Adipocyte (in vitro differentiated cells): Measurements from ENCODE around the gene HHIPL1.

Experiments
- DNase-seq: peaks from one replicate; pipeline ENCODE4 v3.0.0-alpha.2; 2015; ENCODE audit warnings: low read depth
- H3K27me3 ChIP-seq: replicated peaks from 2 replicates; pipeline ENCODE4 v1.7.0; 2013; ENCODE audit warnings: mild to moderate bottlenecking, low read length, moderate library complexity; ENCODE audit not compliant: control insufficient read depth, insufficient read depth
- H3K36me3 ChIP-seq: 2 replicates; pipeline ENCODE4 v1.7.0; 2013; ENCODE audit warnings: low read length, mild to moderate bottlenecking, moderate library complexity; ENCODE audit not compliant: control insufficient read depth, insufficient read depth, severe bottlenecking
- H3K4me1 ChIP-seq: 2 replicates; pipeline ENCODE4 v1.7.0; 2013; ENCODE audit warnings: mild to moderate bottlenecking, low read length, moderate library complexity; ENCODE audit not compliant: control insufficient read depth, insufficient read depth
- H3K4me3 ChIP-seq: 2 replicates; pipeline ENCODE4 v1.7.0; 2013; ENCODE audit warnings: mild to moderate bottlenecking, low read length, moderate library complexity
- H3K9ac ChIP-seq: 2 replicates; pipeline ENCODE4 v1.7.0; 2013; ENCODE audit warnings: mild to moderate bottlenecking, low read length, moderate library complexity
- H3K9me3 ChIP-seq: 2 replicates; pipeline ENCODE4 v1.7.0; 2013; ENCODE audit warnings: mild to moderate bottlenecking, low read length, moderate library complexity; ENCODE audit not compliant: control insufficient read depth

Gene HHIPL1

GRCh38 chr14:99716850-99717681, 72.1 kb downstream of the HHIPL1 start:
- Histone ChIP-seq H3K9ac (no peak overlapping the region), H3K27me3 (peaks cover 12% of the 10 kb centered on the region), H3K9me3 (peaks cover 9% of the 10 kb centered on the region), H3K36me3 (no peaks in the 10 kb centered on the region), H3K4me3 (no peak overlapping the region), H3K4me1 (no peaks in the 10 kb centered on the region)
- no peak for DNase-seq

GRCh38 chr14:99717682-99718013, 72.7 kb downstream of the HHIPL1 start:
- no peak overlapping the region for H3K4me3 ChIP-seq
- H3K9ac ChIP-seq, result no peak overlapping the region
- H3K36me3 ChIP-seq, result no peaks in the 10 kb centered on the region
- H3K27me3 ChIP-seq, result peaks cover 16% of the 10 kb centered on the region
- H3K4me1 ChIP-seq, result no peaks in the 10 kb centered on the region
- peaks cover 4% of the 10 kb centered on the region for H3K9me3 ChIP-seq
- DNase-seq, result no peak

- H3K4me3 ChIP-seq, result no peak overlapping the region
- no peaks in the 10 kb centered on the region for H3K36me3 ChIP-seq
- no peak overlapping the region for H3K9ac ChIP-seq
- H3K4me1 ChIP-seq, result no peaks in the 10 kb centered on the region
- H3K27me3 ChIP-seq, result peaks cover 17% of the 10 kb centered on the region
- DNase-seq, result no peak
- no peaks in the 10 kb centered on the region for H3K9me3 ChIP-seq
Measured at GRCh38 chr14:99718031-99718810, 73.3 kb downstream of the HHIPL1 start.

GRCh38 chr14:99718811-99719192, 73.9 kb downstream of the HHIPL1 start:
- peaks cover 17% of the 10 kb centered on the region for H3K27me3 ChIP-seq
- DNase-seq, result no peak
- H3K36me3 ChIP-seq, result no peaks in the 10 kb centered on the region
- H3K9ac ChIP-seq, result no peak overlapping the region
- no peaks in the 10 kb centered on the region for H3K4me1 ChIP-seq
- no peaks in the 10 kb centered on the region for H3K9me3 ChIP-seq
- no peak overlapping the region for H3K4me3 ChIP-seq

- peaks cover 36% of the 10 kb centered on the region for H3K27me3 ChIP-seq
- H3K36me3 ChIP-seq, result no peaks in the 10 kb centered on the region
- no peak overlapping the region for H3K9ac ChIP-seq
- DNase-seq, result no peak
- H3K4me3 ChIP-seq, result no peak overlapping the region
- no peaks in the 10 kb centered on the region for H3K4me1 ChIP-seq
- H3K9me3 ChIP-seq, result no peaks in the 10 kb centered on the region
Measured at GRCh38 chr14:99720941-99721791, 76.2 kb downstream of the HHIPL1 start.

GRCh38 chr14:99721792-99722516, 77.0 kb downstream of the HHIPL1 start:
- Histone ChIP-seq H3K27me3 (peaks cover 40% of the 10 kb centered on the region), H3K4me1 (no peaks in the 10 kb centered on the region), H3K9ac (no peak overlapping the region), H3K4me3 (no peak overlapping the region), H3K36me3 (no peaks in the 10 kb centered on the region), H3K9me3 (no peaks in the 10 kb centered on the region)
- DNase-seq, result no peak

- Histone ChIP-seq H3K9me3 (no peaks in the 10 kb centered on the region), H3K9ac (no peak overlapping the region), H3K27me3 (peaks cover 45% of the 10 kb centered on the region), H3K36me3 (no peaks in the 10 kb centered on the region), H3K4me1 (no peaks in the 10 kb centered on the region), H3K4me3 (no peak overlapping the region)
- DNase-seq, result no peak
Measured at GRCh38 chr14:99722741-99723140, 77.8 kb downstream of the HHIPL1 start.

- Histone ChIP-seq H3K36me3 (no peaks in the 10 kb centered on the region), H3K4me3 (no peak overlapping the region), H3K9me3 (no peaks in the 10 kb centered on the region), H3K9ac (no peak overlapping the region), H3K4me1 (no peaks in the 10 kb centered on the region), H3K27me3 (peaks cover 46% of the 10 kb centered on the region)
- no peak for DNase-seq
Measured at GRCh38 chr14:99724196-99724891, 79.4 kb downstream of the HHIPL1 start.

GRCh38 chr14:99724939-99725773, 80.2 kb downstream of the HHIPL1 start:
- peaks cover 46% of the 10 kb centered on the region for H3K27me3 ChIP-seq
- DNase-seq, result no peak
- no peaks in the 10 kb centered on the region for H3K9me3 ChIP-seq
- no peaks in the 10 kb centered on the region for H3K36me3 ChIP-seq
- no peak overlapping the region for H3K9ac ChIP-seq
- no peak overlapping the region for H3K4me3 ChIP-seq
- no peaks in the 10 kb centered on the region for H3K4me1 ChIP-seq
